ENCODE measurements around the gene MAPK7.

The MAPK7 gene

GRCh38 chr17:19363460-19364035 lies 14.8 kb upstream of the MAPK7 start:
- no peak for DNase-seq (ENCODE audit: low spot score)

GRCh38 chr17:19364699-19365498 lies 13.4 kb upstream of the MAPK7 start:
- DNase-seq (ENCODE audit: low spot score) = no peak

- DNase-seq (ENCODE audit: low spot score) = no peak
These were observed 12.8 kb upstream of the MAPK7 start for GRCh38 chr17:19365499-19365817.

GRCh38 chr17:19365833-19366636 lies 12.3 kb upstream of the MAPK7 start:
- no peak for DNase-seq (ENCODE audit: low spot score)

- DNase-seq (ENCODE audit: low spot score) = no peak
These were observed 11.7 kb upstream of the MAPK7 start for GRCh38 chr17:19366637-19366972.

GRCh38 chr17:19368229-19368628 lies 10.1 kb upstream of the MAPK7 start:
- DNase-seq (ENCODE audit: low spot score) = no peak

- DNase-seq (ENCODE audit: low spot score) = no peak
These were observed 9.1 kb upstream of the MAPK7 start for GRCh38 chr17:19369107-19369778.

GRCh38 chr17:19369846-19370492 lies 8.3 kb upstream of the MAPK7 start:
- peak; percentile 62 for DNase-seq (ENCODE audit: low spot score)

GRCh38 chr17:19370493-19370960 lies 7.8 kb upstream of the MAPK7 start:
- DNase-seq (ENCODE audit: low spot score) = peak; percentile 27

GRCh38 chr17:19371259-19372010 lies 6.9 kb upstream of the MAPK7 start:
- peak; percentile 22 for DNase-seq (ENCODE audit: low spot score)

- no peak for DNase-seq (ENCODE audit: low spot score)
These were observed 6.3 kb upstream of the MAPK7 start for GRCh38 chr17:19372011-19372370.

- DNase-seq (ENCODE audit: low spot score) = no peak
These were observed 5.9 kb upstream of the MAPK7 start for GRCh38 chr17:19372439-19372838.

GRCh38 chr17:19372866-19373504 lies 5.3 kb upstream of the MAPK7 start:
- no peak for DNase-seq (ENCODE audit: low spot score)

GRCh38 chr17:19374136-19374535 lies 4.2 kb upstream of the MAPK7 start:
- no peak for DNase-seq (ENCODE audit: low spot score)

- no peak for DNase-seq (ENCODE audit: low spot score)
These were observed 2.6 kb upstream of the MAPK7 start for GRCh38 chr17:19375732-19376131.

- DNase-seq (ENCODE audit: low spot score) = no peak
These were observed 1.5 kb upstream of the MAPK7 start for GRCh38 chr17:19376811-19377210.

GRCh38 chr17:19377602-19378415 lies 489 bp upstream of the MAPK7 start:
- DNase-seq (ENCODE audit: low spot score) = peak; percentile 97

- no peak for DNase-seq (ENCODE audit: low spot score)
These were observed 1.2 kb downstream of the MAPK7 start for GRCh38 chr17:19379361-19380065.
